Measurements from ENCODE around the gene AKTIP.

AKTIP gene

GRCh38 chr16:53449816-53450517 lies 53.0 kb downstream of the AKTIP start:
- no peak for DNase-seq (ENCODE audit: low spot score)
- Histone ChIP-seq H3K4me3 (no peak overlapping the region), H3K27ac (no peak overlapping the region)
- TF ChIP-seq, protein P1, sequence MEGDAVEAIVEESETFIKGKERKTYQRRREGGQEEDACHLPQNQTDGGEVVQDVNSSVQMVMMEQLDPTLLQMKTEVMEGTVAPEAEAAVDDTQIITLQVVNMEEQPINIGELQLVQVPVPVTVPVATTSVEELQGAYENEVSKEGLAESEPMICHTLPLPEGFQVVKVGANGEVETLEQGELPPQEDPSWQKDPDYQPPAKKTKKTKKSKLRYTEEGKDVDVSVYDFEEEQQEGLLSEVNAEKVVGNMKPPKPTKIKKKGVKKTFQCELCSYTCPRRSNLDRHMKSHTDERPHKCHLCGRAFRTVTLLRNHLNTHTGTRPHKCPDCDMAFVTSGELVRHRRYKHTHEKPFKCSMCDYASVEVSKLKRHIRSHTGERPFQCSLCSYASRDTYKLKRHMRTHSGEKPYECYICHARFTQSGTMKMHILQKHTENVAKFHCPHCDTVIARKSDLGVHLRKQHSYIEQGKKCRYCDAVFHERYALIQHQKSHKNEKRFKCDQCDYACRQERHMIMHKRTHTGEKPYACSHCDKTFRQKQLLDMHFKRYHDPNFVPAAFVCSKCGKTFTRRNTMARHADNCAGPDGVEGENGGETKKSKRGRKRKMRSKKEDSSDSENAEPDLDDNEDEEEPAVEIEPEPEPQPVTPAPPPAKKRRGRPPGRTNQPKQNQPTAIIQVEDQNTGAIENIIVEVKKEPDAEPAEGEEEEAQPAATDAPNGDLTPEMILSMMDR (IDR thresholded peaks at IDR 0.05), result no peak

GRCh38 chr16:53446090-53446489 lies 56.9 kb downstream of the AKTIP start:
- TF ChIP-seq, protein P1 (IDR thresholded peaks at IDR 0.05), result no peak
- H3K27ac ChIP-seq, result no peak overlapping the region
- H3K4me3 ChIP-seq, result no peak overlapping the region
- DNase-seq (ENCODE audit: low spot score), result no peak

GRCh38 chr16:53445534-53445933 lies 57.5 kb downstream of the AKTIP start:
- DNase-seq (ENCODE audit: low spot score), result no peak
- H3K4me3 ChIP-seq, result no peak overlapping the region
- H3K27ac ChIP-seq, result no peak overlapping the region
- TF ChIP-seq, protein P1 (IDR thresholded peaks at IDR 0.05), result no peak

Data from coronary artery (tissue), 2 donors.